Fibroblast of lung (primary cell): ENCODE data around the gene ROBO2. TPM values are rescaled to one million over a fixed set of nuclear protein-coding genes. Genes with fewer than 3 reads are reported as not detected.
A peak's percentile ranks its signal among the peaks of the same experiment; 100 is the strongest.

ENCODE experiments used
- DNase-seq, 2 donors: peaks; one replicate each; pipeline versions ENCODE4 v3.0.0 to v3.0.0-alpha.2; 2010; ENCODE audit warnings: low read depth in 2 of 2
- H2AFZ ChIP-seq: 2 replicates; pipeline ENCODE4 v1.5.1; 2012; ENCODE audit warnings: low read length, control low read depth, inconsistent platforms
- H3K27ac ChIP-seq: 2 replicates; pipeline ENCODE4 v1.5.1; 2011; ENCODE audit warnings: low read length, control low read depth; ENCODE audit not compliant: insufficient read depth
- H3K27me3 ChIP-seq: 2 replicates; pipeline ENCODE4 v1.5.1; 2011; ENCODE audit warnings: mild to moderate bottlenecking, low read length; ENCODE audit not compliant: control insufficient read depth, insufficient read depth
- H3K36me3 ChIP-seq: 2 replicates; pipeline ENCODE4 v1.5.1; 2011; ENCODE audit warnings: low read length; ENCODE audit not compliant: control insufficient read depth, insufficient read depth
- H3K4me1 ChIP-seq: 2 replicates; pipeline ENCODE4 v1.5.1; 2011; ENCODE audit warnings: low read length; ENCODE audit not compliant: control insufficient read depth, insufficient read depth; ENCODE audit errors: extremely low read depth
- H3K4me2 ChIP-seq: 2 replicates; pipeline ENCODE4 v1.5.1; 2011; ENCODE audit warnings: low read length, control low read depth; ENCODE audit not compliant: insufficient read depth; ENCODE audit errors: extremely low read depth
- H3K4me3 ChIP-seq, 4 experiments: fragments of 200-600 bp in 1 of 4; sonication (generic) in 1 of 4; replicated peaks in 1 of 4; 2 replicates each; pipeline ENCODE4 v1.5.1; 2011 to 2016; ENCODE audit warnings: low read length in 4 of 4, low read depth in 3 of 4, mild to moderate bottlenecking in 3 of 4, control low read depth in 2 of 4, inconsistent platforms in 1 of 4, mixed read lengths in 1 of 4; ENCODE audit not compliant: insufficient read depth in 1 of 4; ENCODE audit errors: control extremely low read depth in 1 of 4
- H3K79me2 ChIP-seq: 2 replicates; pipeline ENCODE4 v1.5.1; 2012; ENCODE audit warnings: mild to moderate bottlenecking, low read length, inconsistent platforms; ENCODE audit not compliant: control insufficient read depth, insufficient read depth
- H3K9ac ChIP-seq: 2 replicates; pipeline ENCODE4 v1.5.1; 2011; ENCODE audit warnings: mild to moderate bottlenecking, low read length, control low read depth; ENCODE audit not compliant: insufficient read depth
- H3K9me3 ChIP-seq: 2 replicates; pipeline ENCODE4 v1.5.1; 2012; ENCODE audit warnings: low read depth, low read length; ENCODE audit not compliant: control insufficient read depth, insufficient read depth
- H4K20me1 ChIP-seq: 2 replicates; pipeline ENCODE4 v1.5.1; 2011; ENCODE audit warnings: low read length; ENCODE audit not compliant: control insufficient read depth, insufficient read depth; ENCODE audit errors: extremely low read depth
- CTCF ChIP-seq, 2 donors: IDR thresholded peaks in 1 of 2; conservative IDR thresholded peaks in 1 of 2; 1 replicate in 1 of 2; 2 replicates in 1 of 2; pipeline ENCODE4 v1.5.1; 2011 to 2012; ENCODE audit warnings: low read length in 2 of 2, control low read depth in 1 of 2, inconsistent platforms in 1 of 2, low read depth in 1 of 2, mild to moderate bottlenecking in 1 of 2
- EZH2 ChIP-seq: IDR thresholded peaks from 2 replicates; pipeline ENCODE4 v1.5.1; 2012; ENCODE audit warnings: low read length, control low read depth, mild to moderate bottlenecking; ENCODE audit errors: missing control alignments
- polyA plus RNA-seq, 2 donors: library from polyadenylated mRNA; depleted of rRNA in 1 of 2; stranded (reverse) in 1 of 2; unstranded in 1 of 2; fragments of >200 nt; gene quantifications; 2 replicates each; pipeline ENCODE4 v1.2.1, GENCODE V29; 2011 to 2012; ENCODE audit warnings: missing spikeins in 1 of 2
- total RNA-seq: library from RNA; depleted of rRNA; stranded (reverse); fragments of >200 nt; gene quantifications from 2 replicates; pipeline ENCODE4 v1.2.1, GENCODE V29; 2014

ROBO2 gene
- total and polyA plus RNA-seq, 2 donors (not counting 1 experiment from before 2014, with no cell fraction given) = 0.83 to 1.5 TPM

- no peak for TF ChIP-seq CTCF (conservative IDR thresholded peaks at IDR 0.05 in 1 of 2, IDR thresholded peaks at IDR 0.05 in 1 of 2; ENCODE audit: low read depth in 1 of 2, low read length in 2 of 2)
- TF ChIP-seq EZH2 = no peak
- Histone ChIP-seq H4K20me1 (no peaks in the 10 kb centered on the region), H3K27ac (no peak overlapping the region), H3K79me2 (no peaks in the 10 kb centered on the region), H3K4me3 (no peak overlapping the region), H3K36me3 (no peaks in the 10 kb centered on the region), H3K9ac (no peak overlapping the region), H3K9me3 (no peaks in the 10 kb centered on the region), H3K4me1 (no peaks in the 10 kb centered on the region), H2AFZ (no peak overlapping the region), H3K27me3 (no peaks in the 10 kb centered on the region), H3K4me2 (no peak overlapping the region)
- DNase-seq = no peak
Measured at GRCh38 chr3:77500721-77501120, 460.8 kb downstream of the ROBO2 start.

GRCh38 chr3:77506384-77506783 is 466.5 kb downstream of the ROBO2 start:
- H3K4me3 ChIP-seq = no peak overlapping the region
- H3K36me3 ChIP-seq = no peaks in the 10 kb centered on the region
- H3K9ac ChIP-seq = no peak overlapping the region
- no peak overlapping the region for H3K27ac ChIP-seq
- no peaks in the 10 kb centered on the region for H3K27me3 ChIP-seq
- no peak overlapping the region for H2AFZ ChIP-seq
- TF ChIP-seq EZH2 (no peak), CTCF (conservative IDR thresholded peaks at IDR 0.05 in 1 of 2, IDR thresholded peaks at IDR 0.05 in 1 of 2; ENCODE audit: low read depth in 1 of 2, low read length in 2 of 2) (no peak)
- no peaks in the 10 kb centered on the region for H3K79me2 ChIP-seq
- H3K4me2 ChIP-seq = no peak overlapping the region
- H3K4me1 ChIP-seq = no peaks in the 10 kb centered on the region
- DNase-seq = no peak
- H3K9me3 ChIP-seq = no peaks in the 10 kb centered on the region
- H4K20me1 ChIP-seq = no peaks in the 10 kb centered on the region

- no peaks in the 10 kb centered on the region for H3K4me1 ChIP-seq
- peak overlapping the region; percentile 51 for H3K4me2 ChIP-seq
- H3K9ac ChIP-seq = no peak overlapping the region
- no peak overlapping the region for H3K4me3 ChIP-seq
- H3K27ac ChIP-seq = no peak overlapping the region
- no peaks in the 10 kb centered on the region for H3K9me3 ChIP-seq
- no peaks in the 10 kb centered on the region for H3K27me3 ChIP-seq
- DNase-seq = peak in 1 of 2 donors; percentile 55
- no peak for TF ChIP-seq CTCF (conservative IDR thresholded peaks at IDR 0.05 in 1 of 2, IDR thresholded peaks at IDR 0.05 in 1 of 2; ENCODE audit: low read depth in 1 of 2, low read length in 2 of 2)
- no peak for TF ChIP-seq EZH2
- no peaks in the 10 kb centered on the region for H3K36me3 ChIP-seq
- no peaks in the 10 kb centered on the region for H3K79me2 ChIP-seq
- no peak overlapping the region for H2AFZ ChIP-seq
- no peaks in the 10 kb centered on the region for H4K20me1 ChIP-seq
Measured at GRCh38 chr3:77513542-77513941, 473.6 kb downstream of the ROBO2 start.
